ENCODE data around the gene VSX1. TPM values are rescaled to one million over a fixed set of nuclear protein-coding genes. Genes with fewer than 3 reads are reported as not detected.

The VSX1 gene
- total RNA-seq, 2 experiments from 2014 or later: not detected

DNA sequence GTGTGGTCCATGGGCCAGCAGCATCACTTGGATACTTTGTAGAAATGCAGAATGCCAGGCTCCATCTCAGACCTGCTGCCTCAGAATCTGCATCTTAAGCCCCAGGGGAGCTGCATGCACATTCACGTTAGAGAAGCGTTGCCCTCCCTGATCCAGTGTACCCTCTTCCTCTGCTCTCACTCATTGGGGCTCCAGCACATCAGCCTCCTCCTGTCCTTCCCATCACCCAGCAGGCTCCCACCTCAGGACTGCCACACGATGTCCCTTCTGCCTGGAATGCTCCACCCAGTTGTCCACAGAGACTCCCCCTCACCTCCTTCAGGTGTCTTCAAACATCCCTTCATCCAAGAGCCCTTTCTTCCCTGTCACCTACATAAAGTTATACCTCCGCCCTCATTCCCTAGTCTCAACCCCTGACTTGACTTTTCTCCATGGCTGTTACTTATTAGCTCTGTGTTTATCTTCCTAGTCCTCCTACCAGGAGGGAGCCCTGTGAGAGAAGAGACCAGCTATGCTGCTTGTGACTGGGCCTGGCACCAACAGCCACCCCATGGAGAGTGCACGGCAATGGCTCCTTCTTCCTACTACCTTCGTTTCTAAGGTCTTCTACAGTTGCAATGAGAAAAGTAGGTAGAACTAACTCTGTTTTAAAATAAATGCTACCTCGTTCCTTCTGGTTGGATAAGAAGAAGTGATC lies 20.7 kb downstream of the VSX1 start:
- H3K4me3 ChIP-seq (ENCODE audit: low read length): no peak overlapping the region
- TF ChIP-seq, protein P1, sequence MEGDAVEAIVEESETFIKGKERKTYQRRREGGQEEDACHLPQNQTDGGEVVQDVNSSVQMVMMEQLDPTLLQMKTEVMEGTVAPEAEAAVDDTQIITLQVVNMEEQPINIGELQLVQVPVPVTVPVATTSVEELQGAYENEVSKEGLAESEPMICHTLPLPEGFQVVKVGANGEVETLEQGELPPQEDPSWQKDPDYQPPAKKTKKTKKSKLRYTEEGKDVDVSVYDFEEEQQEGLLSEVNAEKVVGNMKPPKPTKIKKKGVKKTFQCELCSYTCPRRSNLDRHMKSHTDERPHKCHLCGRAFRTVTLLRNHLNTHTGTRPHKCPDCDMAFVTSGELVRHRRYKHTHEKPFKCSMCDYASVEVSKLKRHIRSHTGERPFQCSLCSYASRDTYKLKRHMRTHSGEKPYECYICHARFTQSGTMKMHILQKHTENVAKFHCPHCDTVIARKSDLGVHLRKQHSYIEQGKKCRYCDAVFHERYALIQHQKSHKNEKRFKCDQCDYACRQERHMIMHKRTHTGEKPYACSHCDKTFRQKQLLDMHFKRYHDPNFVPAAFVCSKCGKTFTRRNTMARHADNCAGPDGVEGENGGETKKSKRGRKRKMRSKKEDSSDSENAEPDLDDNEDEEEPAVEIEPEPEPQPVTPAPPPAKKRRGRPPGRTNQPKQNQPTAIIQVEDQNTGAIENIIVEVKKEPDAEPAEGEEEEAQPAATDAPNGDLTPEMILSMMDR (IDR thresholded peaks at IDR 0.05): no peak
- peaks cover under 1% of the 10 kb centered on the region for H3K36me3 Mint-ChIP-seq (ENCODE audit: low read depth)
- peaks cover 8% of the 10 kb centered on the region for H3K27me3 Mint-ChIP-seq
- DNase-seq (no peak), ATAC-seq (ENCODE audit: poor library complexity) (no peak)
- H3K27ac Mint-ChIP-seq: peak overlapping the region; percentile 16
- no peaks in the 10 kb centered on the region for H3K36me3 ChIP-seq (ENCODE audit: insufficient read depth, low read length)
- H3K4me3 Mint-ChIP-seq: peak overlapping the region; percentile 76
- peaks cover 0 to under 1% of the 10 kb centered on the region in 2 experiments for H3K27me3 ChIP-seq (ENCODE audit: control insufficient read depth in 1 of 2, insufficient read depth in 2 of 2, low read length in 2 of 2)
- peaks cover 31% of the 10 kb centered on the region for H3K4me1 ChIP-seq (ENCODE audit: insufficient read depth, low read length)
- ChIA-PET CTCF (interaction anchor here (4.8 kb wide), 1 partner anchor 66 kb away, joined by 33 read pairs; no protein-coding TSS in a partner anchor), POLR2A (interaction anchor here (2.9 kb wide), 1 partner anchor 68 kb away, joined by 10 read pairs; the partner anchor contains the start of gene APMAP)
- no peaks in the 10 kb centered on the region for H3K9me3 Mint-ChIP-seq
- peaks cover 35% of the 10 kb centered on the region for H3K4me1 Mint-ChIP-seq (ENCODE audit: low read depth)
- H3K9me3 ChIP-seq (ENCODE audit: control insufficient read depth in 1 of 2, insufficient read depth in 1 of 2, low read length in 2 of 2): no peaks in the 10 kb centered on the region
- intact Hi-C loops (cut with DNase I, micrococcal nuclease): loop anchor here in 1 of 2 experiments (5.0 kb wide), 1 partner anchor 131 kb away; no protein-coding TSS in a partner anchor
- no peak overlapping the region for H3K27ac ChIP-seq (ENCODE audit: low read depth in 1 of 2, low read length in 2 of 2)

DNA sequence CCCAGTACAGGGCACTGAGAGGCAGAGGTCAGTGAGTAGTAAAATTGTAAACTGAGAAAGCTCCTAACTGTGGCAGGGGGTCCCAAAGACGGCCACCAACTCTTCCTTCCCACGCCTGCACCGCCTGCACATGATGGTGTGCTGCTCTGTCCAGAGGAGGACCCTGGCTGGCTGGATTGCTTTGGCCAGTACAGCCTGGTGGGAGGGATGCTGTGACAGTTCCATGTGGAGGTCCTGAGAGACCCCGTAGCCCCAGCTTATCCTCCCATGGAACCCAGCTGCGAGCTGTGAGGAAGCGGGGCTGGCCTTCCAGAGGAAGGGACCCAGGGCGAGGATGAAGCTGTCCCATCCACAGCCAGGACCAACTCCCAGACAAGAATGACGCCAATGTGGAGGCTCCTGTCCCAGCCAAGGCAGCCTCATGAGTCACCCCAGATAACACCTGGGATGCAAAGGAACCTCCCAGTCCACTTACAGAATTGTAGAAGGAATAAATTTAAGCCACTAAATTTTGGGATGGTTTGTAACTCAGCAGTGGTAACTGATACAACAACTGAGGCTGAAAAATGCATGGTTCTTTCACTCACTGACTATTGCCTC lies 22.0 kb downstream of the VSX1 start:
- Histone ChIP-seq H3K4me3 (ENCODE audit: low read length) (no peak overlapping the region), H3K9me3 (ENCODE audit: control insufficient read depth in 1 of 2, insufficient read depth in 1 of 2, low read length in 2 of 2) (no peaks in the 10 kb centered on the region), H3K27ac (ENCODE audit: low read depth in 1 of 2, low read length in 2 of 2) (no peak overlapping the region), H3K4me1 (ENCODE audit: insufficient read depth, low read length) (peaks cover 36% of the 10 kb centered on the region), H3K27me3 (ENCODE audit: control insufficient read depth in 1 of 2, insufficient read depth in 2 of 2, low read length in 2 of 2) (no peaks in the 10 kb centered on the region), H3K36me3 (ENCODE audit: insufficient read depth, low read length) (no peaks in the 10 kb centered on the region)
- ATAC-seq (ENCODE audit: poor library complexity) (no peak), DNase-seq (no peak)
- CTCF ChIA-PET: interaction anchor here (0.7 to 3.6 kb wide), 2 partner anchors 66 to 119 kb away, joined by 3 to 13 read pairs; no protein-coding TSS in a partner anchor
- Mint-ChIP-seq H3K27me3 (no peaks in the 10 kb centered on the region), H3K27ac (peak overlapping the region; percentile 88), H3K36me3 (ENCODE audit: low read depth) (peaks cover 9% of the 10 kb centered on the region), H3K4me1 (ENCODE audit: low read depth) (peaks cover 42% of the 10 kb centered on the region), H3K9me3 (no peaks in the 10 kb centered on the region), H3K4me3 (peak overlapping the region; percentile 73)
- POLR2A ChIA-PET: interaction anchor here (0.7 to 3.3 kb wide), 4 partner anchors 17 to 65 kb away, joined by 3 to 77 read pairs (median 22); partner anchors contain the start of gene APMAP
- intact Hi-C loops (cut with DNase I, micrococcal nuclease): loop anchor here in 1 of 2 experiments (5.0 to 10.0 kb wide), 5 partner anchors 132 to 1708 kb away; partner anchors contain the start of genes ABHD12, NAPB, NXT1 and PYGB
- TF ChIP-seq, protein P1 (IDR thresholded peaks at IDR 0.05): no peak
